ENCODE data around the gene KLHL13. TPM values are rescaled to one million over a fixed set of nuclear protein-coding genes. Genes with fewer than 3 reads are reported as not detected.

Gene KLHL13
- total and polyA plus RNA-seq, 2 experiments from 2014 or later: 0.43 TPM; not detected in 1

DNA sequence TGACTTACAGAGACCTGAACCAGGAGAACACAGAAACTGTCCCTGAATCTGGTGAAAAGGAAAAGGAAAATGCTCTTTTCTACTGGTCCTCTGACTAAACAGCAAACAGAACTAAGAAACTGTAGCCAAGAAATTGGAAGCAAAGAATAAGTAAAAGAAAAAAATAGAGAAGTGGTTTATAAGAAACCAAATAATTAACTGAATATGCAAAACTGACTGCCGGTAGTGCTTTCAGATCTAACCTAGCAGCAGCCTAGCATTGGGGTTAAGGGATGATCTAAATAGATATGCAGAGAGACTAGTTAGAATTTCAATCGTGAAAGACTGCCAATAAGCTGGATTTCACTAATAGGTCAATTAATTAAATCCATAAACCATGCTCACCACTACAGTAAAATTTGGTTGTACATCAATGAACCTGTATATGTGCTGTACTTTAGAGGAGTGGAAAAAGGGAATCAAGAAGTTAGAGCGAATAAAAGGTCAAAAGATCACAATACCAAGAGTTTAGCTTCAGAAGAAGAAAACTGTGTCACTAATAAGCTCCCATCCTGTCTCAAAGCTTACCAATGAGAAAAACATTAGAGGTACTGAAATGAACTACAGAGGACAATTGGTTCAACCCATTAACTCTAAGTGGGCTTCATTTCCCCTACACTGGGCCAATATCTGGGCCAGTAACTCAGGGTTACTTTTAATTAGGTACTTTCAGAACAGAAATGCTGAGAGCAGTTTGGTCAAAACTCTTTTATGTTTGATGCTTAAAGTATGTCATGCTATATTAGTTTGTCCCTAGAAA is 53.6 kb downstream of the KLHL13 start:
- Histone ChIP-seq H3K4me2 (ENCODE audit: unreplicated experiment) (no peak overlapping the region), H3K9ac (no peak overlapping the region), H3K4me3 (no peak overlapping the region), H3K79me2 (ENCODE audit: insufficient read depth) (no peaks in the 10 kb centered on the region), H3K27ac (no peak overlapping the region), H3K9me3 (ENCODE audit: low read depth) (no peaks in the 10 kb centered on the region), H4K20me1 (ENCODE audit: insufficient read depth) (no peaks in the 10 kb centered on the region), H3K36me3 (ENCODE audit: low read depth) (no peaks in the 10 kb centered on the region), H3F3A (ENCODE audit: insufficient read depth) (no peaks in the 10 kb centered on the region), H3K4me1 (ENCODE audit: insufficient read depth) (no peaks in the 10 kb centered on the region), H3K27me3 (replicated peaks; ENCODE audit: insufficient read depth) (no peaks in the 10 kb centered on the region), H3K9me2 (ENCODE audit: insufficient read depth) (no peaks in the 10 kb centered on the region), H2AFZ (no peak overlapping the region)
- in situ Hi-C loops (cut with MboI): no loop called here
- no peak for DNase-seq
- TF ChIP-seq EZH2phosphoT487 (IDR thresholded peaks at IDR 0.05; ENCODE audit: insufficient read depth, low read depth): no peak
- 12 to 20% methylated on average over 3 of the region's 3 CpGs for WGBS, 2 experiments (ENCODE audit: low coverage in 1 of 2, low lambda C conversion rate in 2 of 2, missing lambda C conversion rate in 2 of 2)

- Histone ChIP-seq H3K9ac (no peak overlapping the region), H3K4me2 (ENCODE audit: unreplicated experiment) (no peak overlapping the region), H3K27ac (no peak overlapping the region), H3K4me1 (ENCODE audit: insufficient read depth) (no peaks in the 10 kb centered on the region), H2AFZ (no peak overlapping the region), H3K27me3 (replicated peaks; ENCODE audit: insufficient read depth) (no peaks in the 10 kb centered on the region), H3K36me3 (ENCODE audit: low read depth) (no peaks in the 10 kb centered on the region), H3K4me3 (no peak overlapping the region), H3K9me2 (ENCODE audit: insufficient read depth) (no peaks in the 10 kb centered on the region), H4K20me1 (ENCODE audit: insufficient read depth) (no peaks in the 10 kb centered on the region), H3K79me2 (ENCODE audit: insufficient read depth) (no peaks in the 10 kb centered on the region), H3K9me3 (ENCODE audit: low read depth) (no peaks in the 10 kb centered on the region), H3F3A (ENCODE audit: insufficient read depth) (no peaks in the 10 kb centered on the region)
- WGBS, 2 experiments (ENCODE audit: low coverage in 1 of 2, low lambda C conversion rate in 2 of 2, missing lambda C conversion rate in 2 of 2): 43 to 46% methylated on average over 4 of the region's 4 CpGs
- DNase-seq: no peak
- in situ Hi-C loops (cut with MboI): no loop called here
- TF ChIP-seq EZH2phosphoT487 (IDR thresholded peaks at IDR 0.05; ENCODE audit: insufficient read depth, low read depth) (no peak), EZH2 (IDR thresholded peaks at IDR 0.05; ENCODE audit: insufficient read depth, poor library complexity, severe bottlenecking) (no peak)
Measured at GRCh38 chrX:118062048-118062789, 54.4 kb downstream of the KLHL13 start.

DNA sequence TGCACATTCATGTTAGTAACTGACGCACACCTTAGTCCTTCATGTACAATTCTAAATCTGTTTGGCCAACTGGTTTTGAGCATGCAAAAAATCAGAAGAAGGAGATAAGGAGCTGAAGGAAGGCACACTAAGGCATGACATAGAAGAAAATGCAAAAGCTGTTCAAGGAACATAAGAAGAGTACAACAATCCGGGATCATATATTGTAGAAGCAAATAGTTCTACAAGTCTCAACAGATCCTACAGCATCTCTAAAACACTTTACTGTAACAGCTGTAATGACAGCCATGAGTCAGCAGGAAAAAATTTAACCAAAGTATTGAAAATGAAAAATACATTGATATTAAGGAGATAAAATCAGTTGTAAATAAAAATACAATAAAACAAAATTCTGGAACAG is 57.7 kb downstream of the KLHL13 start:
- no peak for TF ChIP-seq EZH2phosphoT487 (IDR thresholded peaks at IDR 0.05; ENCODE audit: insufficient read depth, low read depth)
- no peak for TF ChIP-seq EZH2 (IDR thresholded peaks at IDR 0.05; ENCODE audit: insufficient read depth, poor library complexity, severe bottlenecking)
- Histone ChIP-seq H3K4me1 (ENCODE audit: insufficient read depth) (no peaks in the 10 kb centered on the region), H3K27me3 (replicated peaks; ENCODE audit: insufficient read depth) (no peaks in the 10 kb centered on the region), H3K9me3 (ENCODE audit: low read depth) (no peaks in the 10 kb centered on the region), H3K9me2 (ENCODE audit: insufficient read depth) (no peaks in the 10 kb centered on the region), H2AFZ (no peak overlapping the region), H3F3A (ENCODE audit: insufficient read depth) (no peaks in the 10 kb centered on the region), H3K79me2 (ENCODE audit: insufficient read depth) (no peaks in the 10 kb centered on the region), H3K4me2 (ENCODE audit: unreplicated experiment) (no peak overlapping the region), H3K4me3 (no peak overlapping the region), H3K9ac (no peak overlapping the region), H3K27ac (no peak overlapping the region), H4K20me1 (ENCODE audit: insufficient read depth) (no peaks in the 10 kb centered on the region), H3K36me3 (ENCODE audit: low read depth) (no peaks in the 10 kb centered on the region)
- no peak for DNase-seq
- 52 to 59% methylated on average over 2 of the region's 2 CpGs for WGBS, 2 experiments (ENCODE audit: low coverage in 1 of 2, low lambda C conversion rate in 2 of 2, missing lambda C conversion rate in 2 of 2)
- in situ Hi-C loops (cut with MboI): no loop called here

DNA sequence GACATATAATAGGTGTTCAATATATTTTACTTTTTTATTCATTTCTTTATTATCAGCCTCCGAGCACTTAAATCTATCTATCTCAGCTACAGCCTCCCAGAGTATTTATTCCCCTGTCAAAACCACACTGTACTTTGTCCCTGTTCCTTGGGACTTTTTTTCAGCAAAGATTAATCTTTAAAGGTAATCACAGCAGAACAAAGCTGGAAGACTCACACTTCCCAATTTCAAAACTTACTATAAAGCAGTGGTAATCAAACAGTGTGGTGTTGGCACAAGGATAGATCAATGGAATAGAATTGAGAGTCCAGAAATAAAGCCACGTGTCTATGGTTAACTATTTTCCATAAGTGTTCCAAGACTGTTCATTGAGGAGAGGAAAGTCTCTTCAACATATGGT is 59.7 kb downstream of the KLHL13 start:
- in situ Hi-C loops (cut with MboI): no loop called here
- Histone ChIP-seq H3K9me3 (ENCODE audit: low read depth) (no peaks in the 10 kb centered on the region), H3K4me3 (no peak overlapping the region), H3K4me2 (ENCODE audit: unreplicated experiment) (no peak overlapping the region), H2AFZ (no peak overlapping the region), H3K9ac (no peak overlapping the region), H3K27me3 (replicated peaks; ENCODE audit: insufficient read depth) (no peaks in the 10 kb centered on the region), H4K20me1 (ENCODE audit: insufficient read depth) (no peaks in the 10 kb centered on the region), H3F3A (ENCODE audit: insufficient read depth) (no peaks in the 10 kb centered on the region), H3K79me2 (ENCODE audit: insufficient read depth) (no peaks in the 10 kb centered on the region), H3K27ac (no peak overlapping the region), H3K36me3 (ENCODE audit: low read depth) (no peaks in the 10 kb centered on the region), H3K4me1 (ENCODE audit: insufficient read depth) (no peaks in the 10 kb centered on the region), H3K9me2 (ENCODE audit: insufficient read depth) (no peaks in the 10 kb centered on the region)
- WGBS, 2 experiments (ENCODE audit: low coverage in 1 of 2, low lambda C conversion rate in 2 of 2, missing lambda C conversion rate in 2 of 2): 31 to 41% methylated on average over 2 of the region's 2 CpGs
- TF ChIP-seq EZH2 (IDR thresholded peaks at IDR 0.05; ENCODE audit: insufficient read depth, poor library complexity, severe bottlenecking) (no peak), EZH2phosphoT487 (IDR thresholded peaks at IDR 0.05; ENCODE audit: insufficient read depth, low read depth) (no peak)
- DNase-seq: no peak
